ENCODE data around the gene LRRC70.

The LRRC70 gene

DNA sequence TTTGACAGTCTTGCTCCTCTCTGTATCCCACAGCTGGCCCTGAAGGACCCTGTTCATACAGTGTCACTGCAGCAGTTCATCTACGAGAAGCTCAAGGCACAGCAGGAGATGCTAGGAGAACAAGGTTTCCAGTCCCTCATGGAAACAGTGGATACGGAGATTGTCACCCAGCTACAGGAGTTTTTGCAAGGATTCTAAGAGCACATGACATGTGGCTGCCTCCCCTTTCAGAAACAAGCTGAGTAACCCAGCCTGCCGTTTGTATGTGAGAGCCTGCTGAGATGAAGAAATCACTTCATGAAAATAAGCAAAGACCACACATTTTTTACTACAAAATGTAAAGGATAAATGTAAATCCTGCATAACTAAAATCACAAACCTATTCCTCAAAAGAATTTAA is 48.5 kb downstream of the LRRC70 start:
- TF ChIP-seq, protein P1, sequence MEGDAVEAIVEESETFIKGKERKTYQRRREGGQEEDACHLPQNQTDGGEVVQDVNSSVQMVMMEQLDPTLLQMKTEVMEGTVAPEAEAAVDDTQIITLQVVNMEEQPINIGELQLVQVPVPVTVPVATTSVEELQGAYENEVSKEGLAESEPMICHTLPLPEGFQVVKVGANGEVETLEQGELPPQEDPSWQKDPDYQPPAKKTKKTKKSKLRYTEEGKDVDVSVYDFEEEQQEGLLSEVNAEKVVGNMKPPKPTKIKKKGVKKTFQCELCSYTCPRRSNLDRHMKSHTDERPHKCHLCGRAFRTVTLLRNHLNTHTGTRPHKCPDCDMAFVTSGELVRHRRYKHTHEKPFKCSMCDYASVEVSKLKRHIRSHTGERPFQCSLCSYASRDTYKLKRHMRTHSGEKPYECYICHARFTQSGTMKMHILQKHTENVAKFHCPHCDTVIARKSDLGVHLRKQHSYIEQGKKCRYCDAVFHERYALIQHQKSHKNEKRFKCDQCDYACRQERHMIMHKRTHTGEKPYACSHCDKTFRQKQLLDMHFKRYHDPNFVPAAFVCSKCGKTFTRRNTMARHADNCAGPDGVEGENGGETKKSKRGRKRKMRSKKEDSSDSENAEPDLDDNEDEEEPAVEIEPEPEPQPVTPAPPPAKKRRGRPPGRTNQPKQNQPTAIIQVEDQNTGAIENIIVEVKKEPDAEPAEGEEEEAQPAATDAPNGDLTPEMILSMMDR (conservative IDR thresholded peaks at IDR 0.05; ENCODE audit: low read depth, low read length): no peak
- DNase-seq (ENCODE audit: low read depth): peak; percentile 53
- no peak overlapping the region for H3K4me3 ChIP-seq (ENCODE audit: low read depth, low read length)

DNA sequence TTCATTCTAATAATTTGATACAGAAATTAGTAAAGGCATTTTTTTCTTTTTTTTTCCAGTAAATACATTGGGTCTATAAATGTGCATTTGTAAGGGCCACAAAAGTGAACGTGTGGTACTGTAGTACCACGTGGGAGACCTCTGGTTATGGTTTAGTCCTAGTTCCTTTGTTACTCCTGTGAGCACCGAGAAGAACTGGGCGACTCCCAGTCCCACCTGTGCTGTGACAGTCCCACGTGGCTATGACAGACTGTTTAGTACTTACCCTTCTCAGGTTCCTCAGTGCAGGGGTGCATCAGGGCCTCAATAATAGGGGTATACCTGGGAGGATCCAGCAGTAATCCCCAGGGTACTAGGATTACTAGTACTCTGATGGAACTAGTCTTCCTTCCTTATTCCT is 49.3 kb downstream of the LRRC70 start:
- DNase-seq (ENCODE audit: low read depth): no peak
- no peak overlapping the region for H3K4me3 ChIP-seq (ENCODE audit: low read depth, low read length)
- TF ChIP-seq, protein P1 (conservative IDR thresholded peaks at IDR 0.05; ENCODE audit: low read depth, low read length): no peak

Data from choroid plexus epithelial cell (primary cell).